ENCODE data around the gene TSPAN18.

Gene TSPAN18

GRCh38 chr11:44819346-44819745, 92.6 kb downstream of the TSPAN18 start:
- Histone ChIP-seq H3K9me3 (ENCODE audit: low read length) (0 out of 2 replicates have a peak, but pooled peaks cover 7% of the 10 kb centered on the region), H3K9ac (ENCODE audit: low read length) (no peak overlapping the region), H3K36me3 (ENCODE audit: insufficient read depth, low read length) (no peaks in the 10 kb centered on the region; the same call in 1 of the 2 replicates), H3K27ac (ENCODE audit: low read depth, low read length, poor library complexity, severe bottlenecking) (no peak overlapping the region), H2AFZ (ENCODE audit: low read length) (no peak overlapping the region), H4K20me1 (ENCODE audit: insufficient read depth, low read length) (no peaks in the 10 kb centered on the region), H3K79me2 (ENCODE audit: insufficient read depth, low read length) (no peaks in the 10 kb centered on the region), H3K4me2 (ENCODE audit: low read length) (no peak overlapping the region), H3K27me3 (ENCODE audit: insufficient read depth, low read length) (no peaks in the 10 kb centered on the region; the same call in 1 of the 2 replicates), H3K4me3 (ENCODE audit: low read depth, low read length, poor library complexity, severe bottlenecking) (no peak overlapping the region), H3K4me1 (ENCODE audit: insufficient read depth, low read length, severe bottlenecking) (no peaks in the 10 kb centered on the region), H3K9me2 (ENCODE audit: low read depth, low read length) (no peaks in the 10 kb centered on the region), H3F3A (ENCODE audit: insufficient read depth, low read length) (no peaks in the 10 kb centered on the region)
- no peak for TF ChIP-seq EZH2 (IDR thresholded peaks at IDR 0.05; ENCODE audit: borderline replicate concordance, low read length)
- no peak for TF ChIP-seq CTCF (IDR thresholded peaks at IDR 0.05; ENCODE audit: low read length)

- Histone ChIP-seq H3K4me2 (ENCODE audit: low read length) (no peak overlapping the region), H3K79me2 (ENCODE audit: insufficient read depth, low read length) (no peaks in the 10 kb centered on the region), H3K9me2 (ENCODE audit: low read depth, low read length) (no peaks in the 10 kb centered on the region), H3K9me3 (ENCODE audit: low read length) (0 out of 2 replicates have a peak, but pooled peaks cover 7% of the 10 kb centered on the region), H3K9ac (ENCODE audit: low read length) (no peak overlapping the region), H3F3A (ENCODE audit: insufficient read depth, low read length) (no peaks in the 10 kb centered on the region), H3K4me1 (ENCODE audit: insufficient read depth, low read length, severe bottlenecking) (no peaks in the 10 kb centered on the region), H4K20me1 (ENCODE audit: insufficient read depth, low read length) (no peaks in the 10 kb centered on the region), H3K27ac (ENCODE audit: low read depth, low read length, poor library complexity, severe bottlenecking) (no peak overlapping the region), H3K36me3 (ENCODE audit: insufficient read depth, low read length) (no peaks in the 10 kb centered on the region; the same call in 1 of the 2 replicates), H3K27me3 (ENCODE audit: insufficient read depth, low read length) (no peaks in the 10 kb centered on the region; the same call in 1 of the 2 replicates), H3K4me3 (ENCODE audit: low read depth, low read length, poor library complexity, severe bottlenecking) (no peak overlapping the region), H2AFZ (ENCODE audit: low read length) (no peak overlapping the region)
- TF ChIP-seq CTCF (IDR thresholded peaks at IDR 0.05; ENCODE audit: low read length) (no peak), EZH2 (IDR thresholded peaks at IDR 0.05; ENCODE audit: borderline replicate concordance, low read length) (no peak)
Measured at GRCh38 chr11:44822369-44822768, 95.6 kb downstream of the TSPAN18 start.

DNA sequence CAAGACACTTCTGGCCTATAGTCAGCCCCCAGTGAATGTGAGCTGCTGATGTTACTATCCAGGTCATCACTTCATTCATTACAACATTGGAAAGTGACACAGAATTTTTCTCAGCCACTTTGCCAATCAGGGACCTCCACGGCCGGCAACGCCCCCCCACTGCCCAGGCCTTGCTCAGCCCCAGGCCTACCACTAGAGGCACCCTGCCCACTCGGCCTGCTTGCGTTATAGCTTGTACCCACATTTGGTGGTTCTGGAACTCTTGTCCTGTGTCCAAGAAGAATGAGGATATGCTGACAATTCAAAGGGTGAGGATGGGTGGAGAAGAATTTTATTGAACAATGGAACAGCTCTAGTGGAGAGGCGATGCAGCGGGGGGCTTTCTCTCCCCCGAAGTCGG, 96.2 kb downstream of the TSPAN18 start:
- H3K27ac ChIP-seq (ENCODE audit: low read depth, low read length, poor library complexity, severe bottlenecking), result no peak overlapping the region
- H3K79me2 ChIP-seq (ENCODE audit: insufficient read depth, low read length), result no peaks in the 10 kb centered on the region
- H4K20me1 ChIP-seq (ENCODE audit: insufficient read depth, low read length), result no peaks in the 10 kb centered on the region
- no peak overlapping the region for H3K4me3 ChIP-seq (ENCODE audit: low read depth, low read length, poor library complexity, severe bottlenecking)
- no peak overlapping the region for H3K9ac ChIP-seq (ENCODE audit: low read length)
- H3K36me3 ChIP-seq (ENCODE audit: insufficient read depth, low read length), result no peaks in the 10 kb centered on the region; the same call in 1 of the 2 replicates
- 0 out of 2 replicates have a peak, but pooled peaks cover 7% of the 10 kb centered on the region for H3K9me3 ChIP-seq (ENCODE audit: low read length)
- no peaks in the 10 kb centered on the region for H3K4me1 ChIP-seq (ENCODE audit: insufficient read depth, low read length, severe bottlenecking)
- TF ChIP-seq CTCF (IDR thresholded peaks at IDR 0.05; ENCODE audit: low read length) (peak; percentile 40), EZH2 (IDR thresholded peaks at IDR 0.05; ENCODE audit: borderline replicate concordance, low read length) (no peak)
- no peaks in the 10 kb centered on the region for H3K9me2 ChIP-seq (ENCODE audit: low read depth, low read length)
- no peaks in the 10 kb centered on the region; the same call in 1 of the 2 replicates for H3K27me3 ChIP-seq (ENCODE audit: insufficient read depth, low read length)
- no peaks in the 10 kb centered on the region for H3F3A ChIP-seq (ENCODE audit: insufficient read depth, low read length)
- no peak overlapping the region for H2AFZ ChIP-seq (ENCODE audit: low read length)
- no peak overlapping the region for H3K4me2 ChIP-seq (ENCODE audit: low read length)

Data from OCI-LY1 (cell line).